NCI-H1930 (cell line): ENCODE results near the gene CDK17.

Experiments used
- DNase-seq, 2 experiments: peaks; one replicate each; lab custom pipeline; 2025; lab: John Stamatoyannopoulos, UW

The CDK17 gene

DNA sequence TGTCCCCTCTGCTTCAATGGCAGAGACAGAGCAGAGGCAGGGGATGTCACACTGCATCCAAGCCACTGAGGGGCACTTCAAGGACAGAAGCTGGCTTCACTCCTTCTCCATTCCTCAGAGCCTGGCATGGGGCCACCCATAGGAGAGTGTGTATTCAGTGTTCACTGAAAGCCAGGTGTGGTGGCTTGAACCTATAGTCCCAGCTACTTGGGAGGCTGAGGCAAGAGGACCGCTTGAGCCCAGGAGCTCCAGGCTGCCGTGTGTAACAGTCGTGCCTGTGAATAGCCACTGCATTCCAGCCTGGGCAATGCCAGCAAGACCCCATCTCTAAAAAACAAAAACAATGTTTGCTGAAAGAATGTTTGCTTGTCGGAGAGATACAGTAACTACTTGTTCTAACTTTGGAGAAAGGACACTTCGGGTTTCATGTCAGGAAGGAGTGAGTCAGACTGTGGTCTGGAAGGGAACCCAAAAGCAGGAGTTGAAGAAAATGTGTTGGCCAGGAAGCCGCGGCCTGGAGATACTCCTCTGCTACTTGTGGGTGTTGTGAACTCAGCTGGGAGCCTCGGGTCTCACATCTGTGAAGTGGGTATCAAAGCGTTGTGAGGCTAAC is 162.7 kb downstream of the CDK17 start:
- no peak for DNase-seq

GRCh38 chr12:96237035-96237434 is 163.2 kb downstream of the CDK17 start:
- DNase-seq: no peak

GRCh38 chr12:96236221-96236822 is 163.9 kb downstream of the CDK17 start:
- no peak for DNase-seq

DNA sequence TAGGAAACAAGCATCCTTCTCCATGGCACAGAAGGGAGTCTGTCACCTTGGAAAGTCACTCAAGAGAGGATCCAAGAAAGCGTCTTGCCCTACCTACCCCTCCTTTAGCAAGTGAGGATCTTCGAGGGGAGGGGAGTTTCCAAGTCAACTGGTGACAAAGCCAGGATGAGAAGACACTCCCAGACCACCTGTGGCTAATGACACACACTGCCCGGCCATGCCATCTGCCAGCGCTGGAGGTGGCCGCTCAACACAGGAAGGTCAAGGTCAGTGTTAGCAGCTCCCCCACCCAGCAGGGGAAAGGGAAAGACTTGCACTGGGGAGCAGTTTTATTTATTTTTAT is 164.8 kb downstream of the CDK17 start:
- DNase-seq: no peak

GRCh38 chr12:96234591-96235483 is 165.4 kb downstream of the CDK17 start:
- DNase-seq: no peak

GRCh38 chr12:96233939-96234461 is 166.2 kb downstream of the CDK17 start:
- DNase-seq: no peak

DNA sequence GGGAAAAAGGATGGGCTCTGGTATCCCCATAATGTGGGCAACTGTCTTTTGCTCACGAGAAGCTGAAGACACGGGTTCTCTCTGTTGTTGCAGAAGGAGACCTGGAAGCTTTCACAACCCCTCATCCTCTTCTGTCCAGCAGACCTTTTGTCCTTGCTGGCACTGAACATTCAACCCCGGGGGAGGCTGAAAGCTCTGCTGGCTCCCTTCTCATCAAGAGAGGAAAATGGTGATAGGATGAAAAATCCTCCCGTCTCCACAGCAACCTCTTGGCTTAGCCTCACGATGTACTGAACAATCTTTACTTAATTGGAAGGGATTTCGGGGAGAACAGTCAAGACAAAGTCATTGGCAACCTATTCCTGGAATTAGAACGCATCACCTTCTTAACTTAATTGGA is 167.1 kb downstream of the CDK17 start:
- no peak for DNase-seq

DNA sequence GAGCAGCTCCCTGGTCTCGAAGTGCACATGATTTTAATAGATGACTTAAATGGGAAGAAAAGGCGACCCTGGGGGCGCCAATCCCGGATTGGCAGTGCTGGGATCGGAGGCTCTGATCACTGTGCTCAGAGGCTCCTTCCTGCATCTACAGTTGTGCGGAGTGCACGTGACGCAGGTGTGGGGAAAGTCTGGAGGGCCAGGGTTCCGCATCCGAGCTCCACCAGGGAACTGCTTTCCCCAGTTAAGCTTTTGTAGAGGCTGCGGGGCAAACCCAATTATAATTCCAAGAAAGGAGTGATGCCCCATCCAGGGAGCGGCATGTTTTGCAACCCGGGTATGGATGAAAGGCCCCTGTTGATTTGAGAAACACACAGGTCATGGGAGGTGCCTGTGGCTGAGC is 169.6 kb downstream of the CDK17 start:
- DNase-seq: no peak

DNA sequence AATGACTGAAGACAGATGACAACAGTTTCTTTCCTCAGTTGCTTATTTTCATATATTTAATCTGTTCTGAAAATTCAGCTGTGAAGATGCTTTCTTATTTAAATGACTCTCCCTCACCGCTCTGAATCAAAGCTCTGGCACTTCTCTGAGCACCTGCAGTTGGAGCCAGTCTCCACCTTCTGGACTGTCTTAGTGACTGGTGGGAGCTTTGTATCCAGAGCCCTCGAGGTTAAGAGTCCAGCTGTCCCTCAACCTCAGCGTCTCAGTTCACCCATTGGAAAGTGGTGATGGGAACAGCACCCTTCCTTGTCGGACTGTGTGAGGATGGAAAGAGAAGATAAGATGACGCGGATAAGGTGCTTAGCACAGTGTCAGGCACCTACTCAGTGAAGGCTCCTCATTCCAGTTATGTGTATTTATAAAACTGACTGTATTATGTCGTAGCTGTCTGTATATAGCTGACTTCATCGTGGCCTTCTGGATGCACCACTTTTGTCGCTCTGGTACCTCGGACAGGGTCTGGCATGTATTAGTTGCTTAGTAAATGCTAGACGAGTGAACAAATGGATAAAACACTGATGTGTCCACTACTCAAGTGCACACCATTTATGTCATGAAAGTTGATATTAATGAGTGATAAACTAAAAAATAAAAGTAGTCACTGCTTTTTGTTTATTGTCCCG is 171.5 kb downstream of the CDK17 start:
- no peak for DNase-seq
